Neural progenitor cell (in vitro differentiated cells): ENCODE measurements around the gene CLEC20A.

Source experiments
- EZH2 ChIP-seq: fragments of 200-600 bp; sonication (generic); IDR thresholded peaks from 2 replicates; pipeline ENCODE4 v1.6.1; 2017; ENCODE audit warnings: antibody characterized with exemption, mild to moderate bottlenecking, moderate library complexity
- TF ChIP-seq, protein P1 (sequence below): fragments of 200-600 bp; sonication (generic); IDR thresholded peaks from 2 replicates; pipeline ENCODE4 v1.5.1; 2017; ENCODE audit warnings: antibody characterized with exemption, mild to moderate bottlenecking

DNA sequence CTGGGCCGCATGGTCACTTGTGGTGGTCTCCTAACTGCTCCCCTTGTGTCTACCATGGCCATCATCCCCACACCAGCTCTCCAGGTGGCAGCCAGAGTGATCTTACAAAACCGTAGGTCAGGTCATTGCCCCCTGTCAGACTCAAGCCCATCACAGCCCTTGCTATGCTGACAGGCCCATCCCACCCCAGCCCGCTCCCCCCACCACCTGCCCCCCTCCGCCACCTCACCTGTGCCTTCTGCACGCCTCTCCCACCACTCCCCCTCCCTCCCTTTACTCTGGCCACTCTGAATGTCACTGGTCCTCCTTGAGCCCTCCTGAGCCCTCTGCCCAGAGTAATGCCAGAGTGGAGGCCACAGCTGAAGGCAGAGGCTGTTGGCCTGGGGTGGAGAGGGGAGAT, 44.6 kb upstream of the CLEC20A start:
- TF ChIP-seq, protein P1, sequence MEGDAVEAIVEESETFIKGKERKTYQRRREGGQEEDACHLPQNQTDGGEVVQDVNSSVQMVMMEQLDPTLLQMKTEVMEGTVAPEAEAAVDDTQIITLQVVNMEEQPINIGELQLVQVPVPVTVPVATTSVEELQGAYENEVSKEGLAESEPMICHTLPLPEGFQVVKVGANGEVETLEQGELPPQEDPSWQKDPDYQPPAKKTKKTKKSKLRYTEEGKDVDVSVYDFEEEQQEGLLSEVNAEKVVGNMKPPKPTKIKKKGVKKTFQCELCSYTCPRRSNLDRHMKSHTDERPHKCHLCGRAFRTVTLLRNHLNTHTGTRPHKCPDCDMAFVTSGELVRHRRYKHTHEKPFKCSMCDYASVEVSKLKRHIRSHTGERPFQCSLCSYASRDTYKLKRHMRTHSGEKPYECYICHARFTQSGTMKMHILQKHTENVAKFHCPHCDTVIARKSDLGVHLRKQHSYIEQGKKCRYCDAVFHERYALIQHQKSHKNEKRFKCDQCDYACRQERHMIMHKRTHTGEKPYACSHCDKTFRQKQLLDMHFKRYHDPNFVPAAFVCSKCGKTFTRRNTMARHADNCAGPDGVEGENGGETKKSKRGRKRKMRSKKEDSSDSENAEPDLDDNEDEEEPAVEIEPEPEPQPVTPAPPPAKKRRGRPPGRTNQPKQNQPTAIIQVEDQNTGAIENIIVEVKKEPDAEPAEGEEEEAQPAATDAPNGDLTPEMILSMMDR = no peak
- TF ChIP-seq EZH2 = no peak
